GM21786 (cell line): ENCODE data around the gene FDX1.

ENCODE experiments used
- ATAC-seq: cut with Tn5 transposase; IDR thresholded peaks from one replicate; pipeline ENCODE4 v1.9.1; 2021; ENCODE audit not compliant: unreplicated experiment

Gene FDX1

GRCh38 chr11:110507328-110507727 lies 77.6 kb downstream of the FDX1 start:
- no peak for ATAC-seq

- ATAC-seq = no peak
Measured at GRCh38 chr11:110508786-110509185, 79.0 kb downstream of the FDX1 start.

- no peak for ATAC-seq
Measured at GRCh38 chr11:110509472-110509871, 79.7 kb downstream of the FDX1 start.

- no peak for ATAC-seq
Measured at GRCh38 chr11:110512026-110512425, 82.3 kb downstream of the FDX1 start.

GRCh38 chr11:110513259-110513801 lies 83.6 kb downstream of the FDX1 start:
- ATAC-seq = no peak

- ATAC-seq = no peak
Measured at GRCh38 chr11:110513846-110514437, 84.2 kb downstream of the FDX1 start.
